HT-29 (cell line): ENCODE results near the gene SECISBP2. TPM values are rescaled to one million over a fixed set of nuclear protein-coding genes. Genes with fewer than 3 reads are reported as not detected.

Experiments
- DNase-seq: peaks from one replicate; pipeline ENCODE4 v3.0.0-alpha.2; 2015; ENCODE audit warnings: low spot score
- total RNA-seq: library from RNA; depleted of rRNA; stranded (reverse); fragments of >200 nt; shearing (Covaris generic); gene quantifications from 2 replicates; pipeline ENCODE4 v1.2.3, GENCODE V29; 2014

Gene SECISBP2
- total RNA-seq, 1 experiment from 2014 or later, result 29.2 TPM

GRCh38 chr9:89380437-89381307 is 62.4 kb downstream of the SECISBP2 start:
- DNase-seq, result no peak

DNA sequence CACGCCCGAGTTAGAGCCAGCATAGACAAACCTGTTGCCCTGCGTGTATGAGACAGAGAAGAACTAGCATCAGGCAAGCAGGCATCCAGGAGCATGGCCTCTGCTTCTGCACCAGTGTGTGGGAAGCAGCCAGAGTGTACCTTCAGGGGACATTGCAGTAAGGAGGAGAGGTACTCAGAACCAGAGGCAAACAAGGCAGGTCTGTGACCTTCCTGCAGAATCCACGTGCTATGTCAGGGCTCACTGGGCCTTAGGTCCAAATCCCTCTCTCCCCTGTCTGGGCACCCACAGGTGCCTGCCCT is 63.0 kb downstream of the SECISBP2 start:
- DNase-seq, result no peak

GRCh38 chr9:89382026-89382986 is 64.0 kb downstream of the SECISBP2 start:
- no peak for DNase-seq

DNA sequence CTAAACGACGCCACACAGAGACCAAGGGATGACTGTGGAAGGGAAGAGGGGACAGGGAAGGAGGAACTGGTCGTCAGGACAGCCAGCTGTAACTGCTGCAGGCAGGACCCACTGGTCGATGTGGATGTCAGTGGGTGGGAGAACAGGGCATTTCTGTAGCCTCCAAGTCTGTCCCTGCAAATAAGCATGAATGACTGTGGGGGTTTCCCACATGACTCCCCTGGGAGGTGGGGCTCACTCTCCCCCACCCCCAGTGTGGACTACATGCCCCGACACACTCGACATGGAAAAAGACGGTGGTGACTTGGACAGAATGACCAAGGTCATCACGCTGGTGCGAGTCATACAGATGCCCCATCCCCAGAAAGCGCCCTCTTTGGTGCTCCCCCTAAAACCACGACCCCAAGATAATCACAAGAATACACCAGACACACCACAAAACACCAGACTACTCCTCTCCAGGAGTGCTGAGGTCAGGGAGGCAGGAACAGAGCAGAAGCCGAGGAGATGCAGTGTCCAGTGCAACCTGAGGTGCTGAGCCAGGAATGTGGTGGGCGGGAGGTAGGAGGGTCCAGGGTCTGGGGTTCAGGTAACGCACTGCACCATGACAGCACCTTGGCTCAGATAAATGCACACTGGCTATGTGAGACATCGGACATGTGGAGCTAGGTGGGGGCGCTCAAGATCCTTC is 64.9 kb downstream of the SECISBP2 start:
- DNase-seq, result no peak

GRCh38 chr9:89383721-89384300 is 65.5 kb downstream of the SECISBP2 start:
- DNase-seq, result no peak

DNA sequence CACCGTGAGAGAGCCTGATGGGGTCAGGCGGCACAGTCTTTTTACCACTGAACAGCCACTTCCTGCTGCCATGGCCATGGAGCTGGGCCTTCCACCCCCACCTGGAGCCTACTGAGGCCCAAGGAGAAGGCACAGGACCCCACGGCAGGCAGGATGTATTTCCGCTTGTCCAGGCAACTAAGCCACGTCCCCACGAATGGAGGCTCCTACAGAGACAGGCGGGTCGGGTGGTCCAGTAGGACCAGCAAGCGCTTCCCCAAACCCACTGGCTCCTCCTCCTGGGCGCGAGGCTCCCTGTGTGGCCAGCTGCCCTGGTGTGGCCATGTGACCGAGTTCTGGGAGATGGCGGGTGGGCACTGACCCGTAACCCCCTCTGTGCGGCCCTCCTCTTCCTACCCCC is 66.5 kb downstream of the SECISBP2 start:
- DNase-seq, result no peak

DNA sequence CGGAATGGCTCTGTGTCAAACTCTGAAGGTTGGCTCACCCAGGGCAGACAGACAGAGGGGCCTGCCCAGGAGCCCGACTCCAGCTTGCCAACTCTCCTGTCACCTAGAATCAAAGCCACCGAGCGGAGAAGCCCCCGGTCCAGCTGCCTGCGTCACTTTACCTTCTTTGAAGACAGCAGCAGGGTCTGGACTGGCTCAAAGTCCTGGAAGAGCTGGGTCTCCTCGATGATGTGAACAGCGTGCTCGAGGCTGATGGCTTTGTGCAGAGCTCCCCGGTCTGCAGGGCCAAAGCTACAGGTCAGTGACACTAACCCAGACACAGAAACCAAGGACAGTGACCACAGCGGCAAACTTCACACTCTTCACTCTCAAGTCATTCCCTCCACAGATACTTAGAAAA is 67.9 kb downstream of the SECISBP2 start:
- no peak for DNase-seq

GRCh38 chr9:89386797-89387196 is 68.5 kb downstream of the SECISBP2 start:
- no peak for DNase-seq

GRCh38 chr9:89387197-89387849 is 69.0 kb downstream of the SECISBP2 start:
- DNase-seq, result no peak

DNA sequence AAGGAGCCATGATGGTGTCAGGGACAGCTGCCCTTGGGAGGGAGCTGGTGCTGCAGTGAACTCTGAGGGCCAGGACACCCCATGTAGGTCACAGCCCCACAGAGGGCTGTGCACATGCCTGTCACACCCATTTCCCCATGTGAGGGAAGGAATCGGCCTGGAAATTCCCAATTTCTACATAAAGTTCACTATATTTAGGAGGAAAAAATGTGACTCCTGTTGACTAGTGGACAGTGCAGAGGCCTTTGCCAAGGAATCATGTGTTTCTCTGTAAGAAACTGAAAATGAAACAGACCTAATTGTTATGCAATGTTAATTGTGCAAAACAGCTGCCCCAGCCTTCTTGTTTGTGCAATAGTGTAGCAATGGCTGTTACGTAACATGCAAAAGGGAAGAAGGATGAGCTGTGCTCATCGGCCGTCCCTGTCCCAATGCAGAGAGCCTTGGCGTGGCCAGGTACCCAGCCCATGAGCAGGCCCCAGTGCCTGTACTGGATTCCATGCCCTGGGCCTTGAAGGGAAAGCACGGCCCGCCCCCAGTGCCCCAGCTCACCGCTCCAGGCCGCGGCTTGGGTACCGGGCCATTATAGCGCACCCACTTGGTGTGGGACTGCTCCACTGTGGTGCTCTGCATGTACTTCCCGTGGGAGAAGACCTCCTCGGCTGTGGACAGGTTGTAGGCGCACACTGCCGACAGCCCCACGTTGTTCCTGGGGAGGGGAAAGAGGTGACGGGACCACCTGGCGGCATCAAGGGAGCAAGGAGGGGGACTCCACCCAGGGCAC is 70.0 kb downstream of the SECISBP2 start:
- no peak for DNase-seq

GRCh38 chr9:89388868-89389177 is 70.5 kb downstream of the SECISBP2 start:
- no peak for DNase-seq

DNA sequence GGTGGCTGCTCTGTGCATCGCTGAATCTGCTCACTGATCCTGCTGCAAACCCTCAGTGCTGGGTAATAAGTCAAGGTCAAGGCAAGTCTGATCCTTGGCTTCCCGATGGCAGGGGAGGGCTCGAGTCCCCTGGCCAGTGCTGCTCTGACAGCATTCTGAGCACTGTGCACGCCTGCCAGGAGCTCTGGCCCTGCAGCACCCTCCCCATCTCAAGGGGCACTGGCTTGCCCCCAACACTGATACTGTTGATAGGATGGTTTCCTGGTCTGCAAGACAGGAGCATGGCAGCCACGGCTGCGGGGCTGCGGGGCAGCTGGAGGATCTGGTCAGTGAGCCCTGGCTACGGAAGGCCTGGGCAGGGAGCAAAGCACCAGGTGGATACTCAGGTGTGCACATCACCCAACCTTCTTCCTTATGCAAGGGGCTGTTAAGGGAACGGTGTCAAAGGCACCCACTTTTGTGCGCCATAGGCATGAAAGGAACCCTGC is 71.8 kb downstream of the SECISBP2 start:
- DNase-seq, result no peak

DNA sequence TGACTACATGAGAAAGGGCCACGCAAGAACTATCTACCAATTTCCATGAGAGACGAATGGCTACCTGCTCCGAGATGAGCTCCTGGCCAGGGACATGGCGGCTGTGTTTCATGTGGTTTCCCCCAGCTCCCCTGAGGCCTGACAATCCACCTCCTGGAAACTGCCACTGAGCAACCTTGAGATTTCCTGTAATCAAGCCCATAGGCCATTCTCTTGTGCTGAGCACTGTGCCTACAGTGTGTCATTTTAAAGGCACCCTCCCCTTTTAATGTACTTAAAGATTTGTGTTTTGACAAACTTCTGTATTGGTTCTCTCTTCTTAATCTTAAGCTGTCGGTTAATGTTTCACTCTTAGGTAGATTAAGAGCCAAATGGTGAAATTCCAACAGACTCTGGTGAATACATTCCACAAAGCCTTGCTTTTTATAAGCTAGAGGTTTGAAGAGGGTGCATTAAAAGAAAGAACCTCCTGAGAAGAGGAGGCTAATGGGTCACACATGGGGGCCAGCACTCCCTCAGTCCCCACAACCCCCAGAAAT is 72.3 kb downstream of the SECISBP2 start:
- no peak for DNase-seq

- DNase-seq, result no peak
These were observed 73.3 kb downstream of the SECISBP2 start for GRCh38 chr9:89391585-89391984.

GRCh38 chr9:89394412-89394811 is 76.1 kb downstream of the SECISBP2 start:
- DNase-seq, result no peak

GRCh38 chr9:89395931-89396710 is 77.8 kb downstream of the SECISBP2 start:
- DNase-seq, result no peak

DNA sequence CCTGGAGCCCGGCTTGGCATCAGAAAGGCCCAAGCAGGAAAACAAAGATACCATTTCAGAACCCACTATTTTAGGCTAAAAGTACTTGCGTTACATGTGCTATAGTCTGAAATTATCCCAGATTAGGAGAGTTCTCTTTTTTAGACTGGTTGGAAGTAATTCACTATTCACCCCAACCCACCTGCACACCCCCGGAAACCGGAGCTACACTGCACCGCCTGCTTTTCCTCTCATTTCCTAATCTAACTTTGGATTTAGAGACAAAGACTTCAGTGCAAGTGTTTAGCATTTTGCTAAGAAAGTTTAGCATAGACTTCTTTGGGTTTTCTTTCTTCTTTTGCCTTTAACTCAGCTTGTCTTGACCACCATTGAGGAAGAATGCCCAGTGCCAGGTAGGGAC is 79.2 kb downstream of the SECISBP2 start:
- DNase-seq, result no peak

DNA sequence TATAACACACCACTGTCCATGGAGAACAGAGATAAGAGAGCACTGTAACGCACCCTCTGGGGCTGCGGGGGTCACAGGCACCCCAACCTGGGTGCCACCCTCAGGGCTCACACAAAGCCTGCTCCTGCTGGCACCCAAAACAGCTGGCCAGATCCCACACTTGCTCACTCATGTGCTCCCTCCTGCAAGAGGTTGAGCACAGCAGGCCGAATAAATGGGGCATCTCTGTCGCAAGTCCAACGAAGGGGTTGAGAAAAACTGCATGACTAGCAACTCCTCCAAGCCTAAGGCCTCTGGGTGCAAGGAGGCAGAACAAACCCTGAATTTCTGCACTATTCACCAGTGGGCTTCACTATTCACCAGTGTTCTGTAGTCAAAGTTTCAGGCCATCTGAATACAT is 80.3 kb downstream of the SECISBP2 start:
- DNase-seq, result no peak

GRCh38 chr9:89400403-89401116 is 82.3 kb downstream of the SECISBP2 start:
- no peak for DNase-seq
